K562 (cell line): ENCODE measurements around the gene FMNL1. TPM values are rescaled to one million over a fixed set of nuclear protein-coding genes. Genes with fewer than 3 reads are reported as not detected.

Experiments
- EP300 ChIP-seq: IDR thresholded peaks from 2 replicates; pipeline ENCODE4 v1.6.1; 2012; ENCODE audit warnings: low read length, improper control_type of control experiment
- ESRRB ChIP-seq: fragments of 250-450 bp; sonication (Bioruptor Pico); IDR thresholded peaks from 2 replicates; pipeline ENCODE4 v1.5.0; 2020; ENCODE audit warnings: mild to moderate bottlenecking, moderate library complexity, borderline replicate concordance
- GATAD2A ChIP-seq: fragments of 450-650 bp; IDR thresholded peaks from 2 replicates; pipeline ENCODE4 v1.6.1; 2017
- HBP1 ChIP-seq: fragments of 450-650 bp; formaldehyde crosslinking; IDR thresholded peaks from 2 replicates; pipeline ENCODE4 v1.4.0; 2022; ENCODE audit warnings: missing genetic modification characterization
- HNRNPLL ChIP-seq: fragments of 200-400 bp; formaldehyde crosslinking; IDR thresholded peaks from 2 replicates; pipeline ENCODE4 v1.6.1; 2017; ENCODE audit warnings: low read length, low read depth, mild to moderate bottlenecking; ENCODE audit not compliant: poor library complexity, severe bottlenecking
- IFI16 ChIP-seq: fragments of 250-450 bp; sonication (Bioruptor Pico); IDR thresholded peaks from 2 replicates; pipeline ENCODE4 v2.1.2; 2022; ENCODE audit warnings: mild to moderate bottlenecking, inconsistent platforms
- MYNN ChIP-seq, 2 experiments: sonication (generic); formaldehyde crosslinking in 1 of 2; IDR thresholded peaks; 2 replicates each; pipeline versions ENCODE4 v1.5.0 to v1.6.1; 2016 to 2020; ENCODE audit warnings: antibody characterized with exemption in 1 of 2, missing genetic modification reagents in 1 of 2
- PPARD ChIP-seq: fragments of 250-450 bp; sonication (Bioruptor Pico); IDR thresholded peaks from 2 replicates; pipeline ENCODE4 v1.8.0; 2022; ENCODE audit warnings: inconsistent platforms, mild to moderate bottlenecking, moderate library complexity
- SMAD2 ChIP-seq: fragments of 150-350 bp; IDR thresholded peaks from 2 replicates; pipeline ENCODE4 v1.6.1; 2014; ENCODE audit warnings: low read depth, mild to moderate bottlenecking, low read length
- SRSF7 ChIP-seq: fragments of 200-400 bp; formaldehyde crosslinking; optimal IDR thresholded peaks from 2 replicates; pipeline ENCODE3; 2017; ENCODE audit warnings: mild to moderate bottlenecking, low read depth, low read length
- ZBTB40 ChIP-seq, 2 experiments: fragments of 450-650 bp in 1 of 2; sonication (generic) in 1 of 2; formaldehyde crosslinking in 1 of 2; IDR thresholded peaks; 2 replicates each; pipeline versions ENCODE4 v1.7.1 to v1.9.0; 2016 to 2022; ENCODE audit warnings: inconsistent platforms in 1 of 2, mild to moderate bottlenecking in 1 of 2, missing genetic modification reagents in 1 of 2
- polyA plus RNA-seq, 8 experiments: library from polyadenylated mRNA; depleted of rRNA in 4 of 8; stranded (reverse) in 5 of 8; unstranded in 3 of 8; fragments of >200 nt; fragmentation: Nextera tagmentation in 2 of 8; fragmentation: Illumina TruSeq in 1 of 8; extraction: Ambion mirVana in 2 of 8; extraction: Trizol in 1 of 8; gene quantifications; 2 replicates each; pipeline versions ENCODE4 v1.2.1 to v1.2.3, GENCODE V29; 2011 to 2014; ENCODE audit warnings: inconsistent platforms in 1 of 8, missing spikeins in 1 of 8
- total RNA-seq, 7 experiments: library from RNA; depleted of rRNA in 6 of 7; stranded (reverse); fragments of >200 nt in 6 of 7; fragmentation: Illumina TruSeq in 2 of 7; extraction: Trizol in 2 of 7; gene quantifications; 2 replicates each; pipeline versions ENCODE4 v1.2.1 to v1.2.3, GENCODE V29; 2011 to 2021; ENCODE audit warnings: low replicate concordance in 1 of 7
- TF ChIP-seq, protein P1 (sequence below): sonication (generic); formaldehyde crosslinking; IDR thresholded peaks from 2 replicates; pipeline ENCODE4 v1.8.0; 2022; ENCODE audit warnings: missing genetic modification reagents, mild to moderate bottlenecking, moderate library complexity, borderline replicate concordance
- TF ChIP-seq, protein P2 (sequence below): sonication (generic); formaldehyde crosslinking; IDR thresholded peaks from 2 replicates; pipeline ENCODE4 v1.8.0; 2022; ENCODE audit warnings: missing genetic modification reagents, mild to moderate bottlenecking, borderline replicate concordance

The FMNL1 gene
- total and polyA plus RNA-seq, 9 of the 15 experiments (the other 6 are each of a cell fraction or from before 2014, with no cell fraction given) = 0.70 to 36.6 (median 7.7) TPM

- TF ChIP-seq PPARD (CRISPR knock-in tag) (no peak), HBP1 (no peak), ZBTB40 (IDR thresholded peaks at IDR 0.05) (no peak), ZBTB40 (CRISPR knock-in tag; IDR thresholded peaks at IDR 0.05) (no peak), EP300 (no peak), MYNN (IDR thresholded peaks at IDR 0.05) (no peak), MYNN (CRISPR knock-in tag; IDR thresholded peaks at IDR 0.05) (no peak), GATAD2A (0 out of 2 replicates have a peak, but pooled peaks have one; percentile 34), SMAD2 (no peak), IFI16 (no peak), ESRRB (CRISPR knock-in tag) (no peak), HNRNPLL (peak; percentile 14), SRSF7 (no peak)
- TF ChIP-seq, protein P1, sequence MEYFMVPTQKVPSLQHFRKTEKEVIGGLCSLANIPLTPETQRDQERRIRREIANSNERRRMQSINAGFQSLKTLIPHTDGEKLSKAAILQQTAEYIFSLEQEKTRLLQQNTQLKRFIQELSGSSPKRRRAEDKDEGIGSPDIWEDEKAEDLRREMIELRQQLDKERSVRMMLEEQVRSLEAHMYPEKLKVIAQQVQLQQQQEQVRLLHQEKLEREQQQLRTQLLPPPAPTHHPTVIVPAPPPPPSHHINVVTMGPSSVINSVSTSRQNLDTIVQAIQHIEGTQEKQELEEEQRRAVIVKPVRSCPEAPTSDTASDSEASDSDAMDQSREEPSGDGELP (CRISPR knock-in tag) = 0 out of 2 replicates have a peak, but pooled peaks have one; percentile 16
- TF ChIP-seq, protein P2, sequence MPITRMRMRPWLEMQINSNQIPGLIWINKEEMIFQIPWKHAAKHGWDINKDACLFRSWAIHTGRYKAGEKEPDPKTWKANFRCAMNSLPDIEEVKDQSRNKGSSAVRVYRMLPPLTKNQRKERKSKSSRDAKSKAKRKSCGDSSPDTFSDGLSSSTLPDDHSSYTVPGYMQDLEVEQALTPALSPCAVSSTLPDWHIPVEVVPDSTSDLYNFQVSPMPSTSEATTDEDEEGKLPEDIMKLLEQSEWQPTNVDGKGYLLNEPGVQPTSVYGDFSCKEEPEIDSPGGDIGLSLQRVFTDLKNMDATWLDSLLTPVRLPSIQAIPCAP = no peak
These were observed 6.5 kb downstream of the FMNL1 start (continued) for GRCh38 chr17:45227926-45228762.
